HG03520 (cell line): ENCODE measurements around the gene RRP1B.
"Not testable (repeated sequence)": the region's sequence is repeated elsewhere in the genome, so short reads cannot be mapped to it uniquely, and the experiment has no call there.

Experiments
- ATAC-seq: cut with Tn5 transposase; IDR thresholded peaks from one replicate; pipeline ENCODE4 v1.9.1; 2021; ENCODE audit warnings: mild to moderate bottlenecking, moderate library complexity; ENCODE audit not compliant: unreplicated experiment

Gene RRP1B

GRCh38 chr21:43639470-43640353 lies 19.6 kb upstream of the RRP1B start:
- no peak for ATAC-seq

- no peak for ATAC-seq
These were observed 19.0 kb upstream of the RRP1B start for GRCh38 chr21:43640400-43640799.

GRCh38 chr21:43643193-43643592 lies 16.2 kb upstream of the RRP1B start:
- no peak for ATAC-seq

- ATAC-seq: no peak
These were observed 15.3 kb upstream of the RRP1B start for GRCh38 chr21:43644071-43644470.

GRCh38 chr21:43644609-43645008 lies 14.8 kb upstream of the RRP1B start:
- no peak for ATAC-seq

GRCh38 chr21:43645136-43645891 lies 14.0 kb upstream of the RRP1B start:
- ATAC-seq: no peak

GRCh38 chr21:43645976-43646375 lies 13.4 kb upstream of the RRP1B start:
- ATAC-seq: no peak

GRCh38 chr21:43646550-43647260 lies 12.7 kb upstream of the RRP1B start:
- peak; percentile 76 for ATAC-seq

GRCh38 chr21:43648171-43648570 lies 11.2 kb upstream of the RRP1B start:
- no peak for ATAC-seq

GRCh38 chr21:43651926-43652325 lies 7.4 kb upstream of the RRP1B start:
- not testable (repeated sequence) for ATAC-seq

- no peak for ATAC-seq
These were observed 6.7 kb upstream of the RRP1B start for GRCh38 chr21:43652616-43653015.

- no peak for ATAC-seq
These were observed 5.7 kb upstream of the RRP1B start for GRCh38 chr21:43653626-43654025.

GRCh38 chr21:43654806-43655489 lies 4.4 kb upstream of the RRP1B start:
- ATAC-seq: no peak

- no peak for ATAC-seq
These were observed 1.8 kb upstream of the RRP1B start for GRCh38 chr21:43657355-43658087.

- no peak for ATAC-seq
These were observed 1.1 kb upstream of the RRP1B start for GRCh38 chr21:43658088-43658741.

GRCh38 chr21:43658769-43659135 lies 608 bp upstream of the RRP1B start:
- no peak for ATAC-seq

- no peak for ATAC-seq
These were observed 2.9 kb downstream of the RRP1B start for GRCh38 chr21:43662286-43662685.

- no peak for ATAC-seq
These were observed 3.7 kb downstream of the RRP1B start for GRCh38 chr21:43663033-43663432.

GRCh38 chr21:43664358-43664757 lies 5.0 kb downstream of the RRP1B start:
- ATAC-seq: no peak

- no peak for ATAC-seq
These were observed 6.5 kb downstream of the RRP1B start for GRCh38 chr21:43665879-43666278.
